HCT116 (cell line): ENCODE results near the gene ONECUT3.
A peak's percentile ranks its signal among the peaks of the same experiment; 100 is the strongest.

Experiments used
- CEBPB ChIP-seq: IDR thresholded peaks from 2 replicates; pipeline ENCODE4 v1.6.1; 2012; ENCODE audit warnings: low read depth
- CTCF ChIP-seq, 3 experiments: fragments of 200-600 bp in 1 of 3; sonication (generic) in 1 of 3; IDR thresholded peaks in 2 of 3; conservative IDR thresholded peaks in 1 of 3; 2 replicates each; pipeline ENCODE4 v1.5.1; 2012 to 2017; ENCODE audit warnings: low read depth in 2 of 3, low read length in 2 of 3, antibody characterized with exemption in 1 of 3, borderline replicate concordance in 1 of 3, control low read depth in 1 of 3, mild to moderate bottlenecking in 1 of 3, mixed read lengths in 1 of 3, mixed run types in 1 of 3, moderate library complexity in 1 of 3; ENCODE audit not compliant: insufficient read depth in 1 of 3
- EZH2phosphoT487 ChIP-seq: fragments of 200-600 bp; IDR thresholded peaks from 2 replicates; pipeline ENCODE4 v1.6.1; 2018; ENCODE audit warnings: antibody characterized with exemption, borderline replicate concordance
- MAX ChIP-seq: IDR thresholded peaks from 2 replicates; pipeline ENCODE4 v1.6.1; 2012
- POLR2A ChIP-seq: IDR thresholded peaks from 2 replicates; pipeline ENCODE4 v1.7.0; 2011; ENCODE audit warnings: borderline replicate concordance; ENCODE audit not compliant: insufficient read depth, insufficient read length; ENCODE audit errors: extremely low read depth
- POLR2AphosphoS5 ChIP-seq: IDR thresholded peaks from 2 replicates; pipeline ENCODE4 v1.6.1; 2011; ENCODE audit warnings: mild to moderate bottlenecking, low read depth, low read length, moderate library complexity
- SIN3A ChIP-seq: IDR thresholded peaks from 2 replicates; pipeline ENCODE4 v1.6.1; 2012; ENCODE audit warnings: low read depth

GRCh38 chr19:1825909-1826556 lies 72.7 kb downstream of the ONECUT3 start:
- TF ChIP-seq POLR2AphosphoS5 (no peak), MAX (no peak), CTCF (IDR thresholded peaks at IDR 0.05 in 2 of 3, conservative IDR thresholded peaks at IDR 0.05 in 1 of 3; ENCODE audit: borderline replicate concordance in 1 of 3, insufficient read depth in 1 of 3, low read depth in 2 of 3, low read length in 2 of 3) (peak; percentile 66 to 96 (median 92); a peak in 5 of 6 replicates), CEBPB (no peak), EZH2phosphoT487 (no peak), SIN3A (no peak), POLR2A (no peak)
